CD14-positive monocyte (primary cell): ENCODE results near the gene SUN3. TPM values are rescaled to one million over a fixed set of nuclear protein-coding genes. Genes with fewer than 3 reads are reported as not detected.

Source experiments
- DNase-seq, 3 donors: peaks; one replicate each; pipeline ENCODE4 v3.0.0-alpha.2; 2011 to 2022
- H2AFZ ChIP-seq: 2 replicates; pipeline ENCODE4 v1.6.0; 2012; ENCODE audit warnings: mild to moderate bottlenecking, low read depth, low read length, inconsistent platforms; ENCODE audit not compliant: insufficient read depth, poor library complexity, severe bottlenecking
- H3K27ac ChIP-seq, 2 donors: 1 replicate in 1 of 2; 2 replicates in 1 of 2; pipeline ENCODE4 v1.5.1; 2012 to 2013; ENCODE audit warnings: low read length in 2 of 2, control low read depth in 1 of 2, inconsistent platforms in 1 of 2, low read depth in 1 of 2, mild to moderate bottlenecking in 1 of 2
- H3K27me3 ChIP-seq, 2 donors: one replicate each; pipeline versions ENCODE4 v1.6.0 to v1.6.1; 2011 to 2013; ENCODE audit warnings: low read length in 2 of 2; ENCODE audit not compliant: control insufficient read depth in 2 of 2, insufficient read depth in 2 of 2
- H3K36me3 ChIP-seq, 2 donors: replicated peaks in 1 of 2; 1 replicate in 1 of 2; 2 replicates in 1 of 2; pipeline versions ENCODE4 v1.5.1 to v1.6.1; 2012 to 2013; ENCODE audit warnings: low read length in 2 of 2, control low read depth in 1 of 2, inconsistent platforms in 1 of 2, mild to moderate bottlenecking in 1 of 2; ENCODE audit not compliant: insufficient read depth in 2 of 2, control insufficient read depth in 1 of 2
- H3K4me1 ChIP-seq, 2 donors: 1 replicate in 1 of 2; 2 replicates in 1 of 2; pipeline versions ENCODE4 v1.5.1 to v1.6.1; 2012 to 2013; ENCODE audit warnings: low read length in 2 of 2, control low read depth in 1 of 2, inconsistent platforms in 1 of 2, mild to moderate bottlenecking in 1 of 2, moderate library complexity in 1 of 2; ENCODE audit not compliant: insufficient read depth in 2 of 2, control insufficient read depth in 1 of 2
- H3K4me2 ChIP-seq: replicated peaks from 2 replicates; pipeline ENCODE3; 2012; ENCODE audit warnings: low read length, moderate library complexity, mild to moderate bottlenecking; ENCODE audit not compliant: poor library complexity, severe bottlenecking; ENCODE audit errors: extremely low read depth
- H3K4me3 ChIP-seq, 3 experiments: fragments of 200-600 bp in 1 of 3; sonication (generic) in 1 of 3; replicated peaks in 1 of 3; 1 replicate in 2 of 3; 2 replicates in 1 of 3; pipeline ENCODE4 v1.5.1; 2011 to 2013; ENCODE audit warnings: low read length in 3 of 3, mild to moderate bottlenecking in 3 of 3, control low read depth in 2 of 3, low read depth in 2 of 3, inconsistent platforms in 1 of 3, moderate library complexity in 1 of 3
- H3K79me2 ChIP-seq: 2 replicates; pipeline ENCODE4 v1.6.0; 2012; ENCODE audit warnings: mild to moderate bottlenecking, control low read depth, inconsistent platforms, low read length, moderate library complexity; ENCODE audit not compliant: insufficient read depth
- H3K9ac ChIP-seq: 2 replicates; pipeline ENCODE4 v1.6.0; 2017; ENCODE audit warnings: low read length, mild to moderate bottlenecking; ENCODE audit not compliant: insufficient read depth, poor library complexity, severe bottlenecking
- H3K9me3 ChIP-seq, 2 donors: replicated peaks in 1 of 2; 1 replicate in 1 of 2; 2 replicates in 1 of 2; pipeline versions ENCODE4 v1.5.1 to v1.6.1; 2012 to 2013; ENCODE audit warnings: low read length in 2 of 2, control low read depth in 1 of 2; ENCODE audit not compliant: control insufficient read depth in 1 of 2, insufficient read depth in 1 of 2
- H4K20me1 ChIP-seq: 2 replicates; pipeline ENCODE4 v1.6.0; 2012; ENCODE audit warnings: mild to moderate bottlenecking, low read length, control low read depth, moderate library complexity; ENCODE audit not compliant: insufficient read depth
- H3K27ac Mint-ChIP-seq, 7 donors: one replicate each; pipeline ENCODE4 v1.8.0; 2020; ENCODE audit warnings: mild to moderate bottlenecking in 7 of 7, mixed read lengths in 7 of 7, moderate library complexity in 6 of 7, inconsistent platforms in 2 of 7
- H3K27me3 Mint-ChIP-seq, 3 donors: one replicate each; pipeline ENCODE4 v1.8.0; 2021 to 2022; ENCODE audit warnings: low read depth in 3 of 3, mild to moderate bottlenecking in 3 of 3, mixed read lengths in 3 of 3, moderate library complexity in 3 of 3, inconsistent platforms in 1 of 3
- H3K36me3 Mint-ChIP-seq, 2 donors: one replicate each; pipeline ENCODE4 v1.8.0; 2020; ENCODE audit warnings: mixed read lengths in 2 of 2, inconsistent platforms in 1 of 2, mild to moderate bottlenecking in 1 of 2
- H3K4me1 Mint-ChIP-seq: one replicate; pipeline ENCODE4 v1.8.0; 2020; ENCODE audit warnings: mild to moderate bottlenecking, mixed read lengths
- H3K4me3 Mint-ChIP-seq, 2 donors: one replicate each; pipeline ENCODE4 v1.8.0; 2020; ENCODE audit warnings: mild to moderate bottlenecking in 2 of 2, mixed read lengths in 2 of 2, moderate library complexity in 1 of 2
- H3K9me3 Mint-ChIP-seq, 7 donors: one replicate each; pipeline ENCODE4 v1.8.0; 2020 to 2022; ENCODE audit warnings: mixed read lengths in 7 of 7, mild to moderate bottlenecking in 6 of 7, moderate library complexity in 6 of 7, inconsistent platforms in 2 of 7
- WGBS: methylation state at CpG from one replicate; pipeline ENCODE4 v1.1.5; 2013; ENCODE audit warnings: missing lambda C conversion rate; ENCODE audit not compliant: insufficient coverage; 5-methylcytosine and 5-hydroxymethylcytosine counted together
- intact Hi-C, 2 donors: fragments of 100-400 bp; cut with micrococcal nuclease; formaldehyde crosslinking; loops; one replicate each; pipeline versions ENCODE4 v1.15.0 to v1.15.1; 2023
- polyA plus RNA-seq, 3 donors: library from polyadenylated mRNA; depleted of rRNA in 1 of 3; unstranded in 2 of 3; stranded (reverse) in 1 of 3; fragments of 300-500 nt in 2 of 3; fragments of >200 nt in 1 of 3; fragmentation: Illumina TruSeq in 2 of 3; gene quantifications; 1 replicate in 2 of 3; 2 replicates in 1 of 3; pipeline ENCODE4 v1.2.3, GENCODE V29; 2012 to 2021
- TF ChIP-seq, protein P1 (sequence below): fragments of 200-600 bp; IDR thresholded peaks from one replicate; pipeline ENCODE4 v1.8.0; 2022; ENCODE audit warnings: antibody characterized with exemption, mild to moderate bottlenecking

SUN3 gene
- polyA plus RNA-seq, 3 donors = not detected

DNA sequence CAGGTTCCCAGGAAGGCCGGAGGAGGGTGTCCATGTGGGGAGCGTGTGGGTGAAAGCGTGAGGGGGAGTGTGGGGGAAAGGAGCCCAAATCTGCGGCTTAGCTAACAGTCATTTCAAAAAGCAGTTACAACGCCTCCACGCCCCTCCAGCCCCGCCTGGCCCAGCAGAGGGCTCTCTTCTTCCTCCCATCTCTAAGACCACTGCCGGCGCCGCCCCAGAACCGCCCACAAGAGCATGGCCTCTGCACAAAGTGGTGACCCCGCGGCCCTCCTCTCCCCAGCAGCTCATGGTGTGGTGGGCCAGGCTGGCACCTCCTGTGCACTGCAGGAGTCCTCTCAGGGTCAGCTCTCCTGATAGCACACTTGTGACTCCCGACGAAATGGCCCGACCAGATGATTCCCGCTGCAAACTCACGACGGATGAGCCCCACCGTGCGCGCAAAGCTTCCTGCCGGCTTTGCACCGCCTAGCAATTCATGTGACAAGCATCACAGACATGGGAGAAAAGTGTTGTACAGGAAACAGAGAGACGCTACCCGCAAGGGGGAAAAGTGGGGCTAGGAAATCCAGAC lies 37.1 kb downstream of the SUN3 start:
- Histone ChIP-seq H3K79me2 (no peaks in the 10 kb centered on the region), H3K4me2 (peak overlapping the region; percentile 97), H4K20me1 (no peaks in the 10 kb centered on the region), H2AFZ (peak overlapping the region; percentile 94), H3K4me1 (peaks cover 6 to 12% of the 10 kb centered on the region in 2 donors), H3K27me3 (no peaks in the 10 kb centered on the region), H3K9ac (peak overlapping the region; percentile 47), H3K9me3 (no peaks in the 10 kb centered on the region), H3K36me3 (no peaks in the 10 kb centered on the region), H3K27ac (peak overlapping the region; percentile 36 to 83), H3K4me3 (peak overlapping the region; percentile 52 to 87 (median 56))
- no peaks in the 10 kb centered on the region for H3K36me3 Mint-ChIP-seq
- H3K27ac Mint-ChIP-seq = peak overlapping the region; percentile 88 to 95 (median 92)
- DNase-seq = peak; percentile 72 to 75 (median 75)
- H3K4me3 Mint-ChIP-seq = peak overlapping the region; percentile 97 to 100
- TF ChIP-seq, protein P1, sequence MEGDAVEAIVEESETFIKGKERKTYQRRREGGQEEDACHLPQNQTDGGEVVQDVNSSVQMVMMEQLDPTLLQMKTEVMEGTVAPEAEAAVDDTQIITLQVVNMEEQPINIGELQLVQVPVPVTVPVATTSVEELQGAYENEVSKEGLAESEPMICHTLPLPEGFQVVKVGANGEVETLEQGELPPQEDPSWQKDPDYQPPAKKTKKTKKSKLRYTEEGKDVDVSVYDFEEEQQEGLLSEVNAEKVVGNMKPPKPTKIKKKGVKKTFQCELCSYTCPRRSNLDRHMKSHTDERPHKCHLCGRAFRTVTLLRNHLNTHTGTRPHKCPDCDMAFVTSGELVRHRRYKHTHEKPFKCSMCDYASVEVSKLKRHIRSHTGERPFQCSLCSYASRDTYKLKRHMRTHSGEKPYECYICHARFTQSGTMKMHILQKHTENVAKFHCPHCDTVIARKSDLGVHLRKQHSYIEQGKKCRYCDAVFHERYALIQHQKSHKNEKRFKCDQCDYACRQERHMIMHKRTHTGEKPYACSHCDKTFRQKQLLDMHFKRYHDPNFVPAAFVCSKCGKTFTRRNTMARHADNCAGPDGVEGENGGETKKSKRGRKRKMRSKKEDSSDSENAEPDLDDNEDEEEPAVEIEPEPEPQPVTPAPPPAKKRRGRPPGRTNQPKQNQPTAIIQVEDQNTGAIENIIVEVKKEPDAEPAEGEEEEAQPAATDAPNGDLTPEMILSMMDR = peak; percentile 73
- intact Hi-C loops = loop anchor here (1.0 to 5.0 kb wide), 2 partner anchors 115 to 118 kb away; no protein-coding TSS in a partner anchor
- H3K27me3 Mint-ChIP-seq = peaks cover 0 to 3% (median 0%) of the 10 kb centered on the region in 3 donors
- peaks cover 0 to 4% (median 0%) of the 10 kb centered on the region in 7 donors for H3K9me3 Mint-ChIP-seq
- H3K4me1 Mint-ChIP-seq = peaks cover 18% of the 10 kb centered on the region
- WGBS = 0% methylated on average over 20 of the region's 26 CpGs

DNA sequence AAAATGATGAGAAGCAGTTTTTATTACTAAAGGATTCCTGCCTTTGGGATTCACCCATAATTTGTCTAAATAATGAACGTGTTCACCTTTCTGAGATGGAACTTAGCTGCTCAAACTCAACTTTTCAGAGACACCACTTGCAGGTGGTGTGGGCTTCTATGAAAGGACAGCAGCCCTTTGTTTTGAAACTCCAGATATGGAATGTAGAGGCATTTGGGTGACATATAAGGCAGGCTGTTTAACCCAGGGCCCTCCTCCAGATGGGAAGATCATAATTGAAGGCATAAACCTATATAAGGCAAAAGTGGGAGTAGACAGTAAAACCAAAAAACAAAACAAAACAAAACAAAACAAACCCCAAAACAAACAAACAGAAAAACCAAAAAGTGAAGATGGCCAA lies 37.6 kb downstream of the SUN3 start:
- Mint-ChIP-seq H3K27ac (peak overlapping the region in 6 of 7 donors; percentile 77 to 95 (median 91)), H3K4me3 (peak overlapping the region; percentile 97 to 100), H3K27me3 (peaks cover 0 to 3% (median 0%) of the 10 kb centered on the region in 3 donors), H3K9me3 (peaks cover 0 to 4% (median 0%) of the 10 kb centered on the region in 7 donors), H3K4me1 (peaks cover 18% of the 10 kb centered on the region), H3K36me3 (no peaks in the 10 kb centered on the region)
- no peaks in the 10 kb centered on the region for H4K20me1 ChIP-seq
- TF ChIP-seq, protein P1 = no peak
- H3K36me3 ChIP-seq = no peaks in the 10 kb centered on the region
- H3K27me3 ChIP-seq = no peaks in the 10 kb centered on the region
- peak overlapping the region; percentile 47 for H3K9ac ChIP-seq
- peak overlapping the region; percentile 97 for H3K4me2 ChIP-seq
- peak overlapping the region; percentile 94 for H2AFZ ChIP-seq
- no peaks in the 10 kb centered on the region for H3K79me2 ChIP-seq
- peaks cover 6 to 12% of the 10 kb centered on the region in 2 donors for H3K4me1 ChIP-seq
- H3K4me3 ChIP-seq = peak overlapping the region in 1 of 3 experiments; percentile 87
- H3K27ac ChIP-seq = peak overlapping the region in 1 of 2 donors; percentile 83
- DNase-seq = no peak
- no CpG with 5 or more reads among the region's 1 CpG for WGBS
- intact Hi-C loops = loop anchor here in 1 of 2 donors (5.0 kb wide), 1 partner anchor 116 kb away; no protein-coding TSS in a partner anchor
- no peaks in the 10 kb centered on the region for H3K9me3 ChIP-seq
